Cardiac fibroblast (primary cell): ENCODE data around the gene FCHO1.
A peak's percentile ranks its signal among the peaks of the same experiment; 100 is the strongest.

Experiments used
- DNase-seq, 2 donors: peaks; one replicate each; pipeline versions ENCODE4 v3.0.0 to v3.0.0-alpha.2; 2010; ENCODE audit warnings: low read depth in 2 of 2
- H3K4me3 ChIP-seq, 2 donors: replicated peaks in 1 of 2; 1 replicate in 1 of 2; 2 replicates in 1 of 2; pipeline ENCODE4 v1.5.1; 2011; ENCODE audit warnings: low read depth in 2 of 2, low read length in 2 of 2, mild to moderate bottlenecking in 2 of 2, moderate library complexity in 1 of 2
- TF ChIP-seq, protein P1 (sequence below): IDR thresholded peaks from one replicate; pipeline ENCODE4 v1.5.1; 2011; ENCODE audit warnings: low read depth, mild to moderate bottlenecking, low read length, inconsistent platforms

FCHO1 gene

DNA sequence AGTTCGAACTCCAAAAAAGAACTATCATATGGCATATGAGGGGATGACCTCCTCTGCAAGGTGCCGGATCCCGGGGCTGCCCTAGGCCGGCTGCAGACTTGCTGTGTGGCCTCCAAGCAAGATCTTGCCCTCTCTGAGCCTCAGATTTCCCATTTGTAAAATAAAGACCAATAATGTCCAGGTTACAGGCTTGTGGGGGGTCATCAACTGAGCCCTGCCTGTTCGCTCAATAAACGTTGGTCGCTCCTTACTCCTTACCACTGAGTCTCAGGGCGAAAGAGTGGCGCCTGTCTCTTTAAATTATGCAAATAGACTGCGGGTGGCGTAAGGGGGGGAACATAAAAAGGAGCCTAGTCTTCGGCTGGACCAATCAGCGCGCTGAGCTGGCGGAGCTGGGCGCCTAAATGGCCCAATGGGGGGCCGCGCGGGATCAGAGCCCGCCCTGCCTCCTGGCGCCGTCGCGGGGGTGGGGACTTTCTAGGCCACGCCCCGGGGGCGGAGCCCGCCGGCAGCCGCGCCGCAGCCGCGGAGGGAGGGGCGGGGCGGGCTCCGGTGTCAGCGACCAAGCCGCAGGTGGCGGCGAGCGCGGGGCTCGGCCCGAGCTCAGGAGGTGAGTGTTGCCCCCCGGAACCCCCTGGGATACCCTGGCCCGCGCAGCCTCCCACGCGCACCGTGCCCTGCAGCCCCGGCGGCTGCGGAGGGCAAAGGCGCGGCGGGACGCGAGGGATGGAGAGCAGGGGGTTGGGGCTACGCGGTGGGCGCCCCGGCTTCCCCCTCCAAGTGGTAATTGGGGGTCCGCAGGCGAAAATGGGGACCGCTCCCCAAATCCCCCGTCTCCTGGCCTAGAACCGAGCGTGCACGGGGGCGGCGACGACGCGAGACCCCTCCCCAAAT is 3.8 kb upstream of the FCHO1 start:
- peak; percentile 93 to 94 for DNase-seq
- peak overlapping the region; percentile 34 to 50 for H3K4me3 ChIP-seq
- TF ChIP-seq, protein P1, sequence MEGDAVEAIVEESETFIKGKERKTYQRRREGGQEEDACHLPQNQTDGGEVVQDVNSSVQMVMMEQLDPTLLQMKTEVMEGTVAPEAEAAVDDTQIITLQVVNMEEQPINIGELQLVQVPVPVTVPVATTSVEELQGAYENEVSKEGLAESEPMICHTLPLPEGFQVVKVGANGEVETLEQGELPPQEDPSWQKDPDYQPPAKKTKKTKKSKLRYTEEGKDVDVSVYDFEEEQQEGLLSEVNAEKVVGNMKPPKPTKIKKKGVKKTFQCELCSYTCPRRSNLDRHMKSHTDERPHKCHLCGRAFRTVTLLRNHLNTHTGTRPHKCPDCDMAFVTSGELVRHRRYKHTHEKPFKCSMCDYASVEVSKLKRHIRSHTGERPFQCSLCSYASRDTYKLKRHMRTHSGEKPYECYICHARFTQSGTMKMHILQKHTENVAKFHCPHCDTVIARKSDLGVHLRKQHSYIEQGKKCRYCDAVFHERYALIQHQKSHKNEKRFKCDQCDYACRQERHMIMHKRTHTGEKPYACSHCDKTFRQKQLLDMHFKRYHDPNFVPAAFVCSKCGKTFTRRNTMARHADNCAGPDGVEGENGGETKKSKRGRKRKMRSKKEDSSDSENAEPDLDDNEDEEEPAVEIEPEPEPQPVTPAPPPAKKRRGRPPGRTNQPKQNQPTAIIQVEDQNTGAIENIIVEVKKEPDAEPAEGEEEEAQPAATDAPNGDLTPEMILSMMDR: no peak

DNA sequence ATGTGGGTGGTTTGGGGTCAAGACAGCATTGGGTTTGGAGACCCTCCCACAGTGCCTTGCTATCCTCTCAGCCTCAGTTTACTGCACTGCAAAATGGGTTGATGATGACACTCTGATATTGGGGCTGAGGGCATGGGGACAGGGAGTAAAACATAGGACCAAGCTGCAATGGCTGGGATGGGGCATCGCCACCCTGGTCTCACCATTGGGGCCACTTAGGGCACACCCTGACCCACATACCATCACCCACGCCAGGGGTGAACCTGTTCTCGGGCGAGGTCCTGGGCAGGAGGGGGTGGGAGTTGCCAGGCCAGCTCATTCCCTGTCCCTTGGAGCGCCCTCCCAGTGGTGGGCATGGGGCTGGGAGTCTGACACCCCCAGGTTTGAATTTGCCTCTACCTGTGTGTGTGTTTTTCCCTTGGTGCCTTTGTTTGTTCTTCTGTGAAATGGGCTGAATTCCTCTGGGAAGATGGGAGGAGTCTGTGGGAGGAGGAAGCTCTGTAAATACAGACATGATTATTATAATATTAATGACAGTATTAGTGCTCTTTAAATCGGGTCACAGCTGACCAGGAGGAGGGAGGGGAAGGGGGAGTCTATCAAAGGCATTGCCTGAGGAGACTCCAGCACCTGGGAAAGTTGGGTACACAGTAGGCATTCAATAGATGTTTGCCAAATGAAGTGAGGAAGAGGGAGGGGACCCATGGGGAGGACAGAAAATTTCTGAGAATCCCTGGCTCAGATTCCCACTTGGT is 2.2 kb upstream of the FCHO1 start:
- TF ChIP-seq, protein P1: no peak
- H3K4me3 ChIP-seq: no peak overlapping the region

DNA sequence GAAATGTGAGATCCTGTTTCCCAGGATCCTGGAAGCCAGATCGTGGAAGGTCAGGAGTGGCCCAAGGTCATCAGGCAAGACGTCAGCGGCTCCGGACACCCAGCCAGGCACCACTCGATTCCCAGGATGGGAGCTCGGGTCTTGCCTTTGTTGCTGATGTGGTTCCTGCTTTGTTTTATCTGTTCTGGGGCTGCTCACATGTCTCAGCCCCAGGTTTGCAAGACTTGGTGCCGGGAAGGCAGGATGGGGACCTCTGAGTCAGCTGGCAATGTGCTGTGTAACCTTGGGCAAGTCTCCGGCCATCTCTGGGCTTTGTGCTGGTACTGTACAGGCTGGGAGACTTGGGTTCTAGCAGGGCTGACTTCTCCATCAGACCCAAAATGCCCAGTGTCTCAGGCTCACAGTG is 1.4 kb upstream of the FCHO1 start:
- no peak overlapping the region for H3K4me3 ChIP-seq
- TF ChIP-seq, protein P1: no peak
- peak; percentile 28 to 32 for DNase-seq

More for the DNA sequence above, 2.2 kb upstream of the FCHO1 start:
- DNase-seq: no peak

DNA sequence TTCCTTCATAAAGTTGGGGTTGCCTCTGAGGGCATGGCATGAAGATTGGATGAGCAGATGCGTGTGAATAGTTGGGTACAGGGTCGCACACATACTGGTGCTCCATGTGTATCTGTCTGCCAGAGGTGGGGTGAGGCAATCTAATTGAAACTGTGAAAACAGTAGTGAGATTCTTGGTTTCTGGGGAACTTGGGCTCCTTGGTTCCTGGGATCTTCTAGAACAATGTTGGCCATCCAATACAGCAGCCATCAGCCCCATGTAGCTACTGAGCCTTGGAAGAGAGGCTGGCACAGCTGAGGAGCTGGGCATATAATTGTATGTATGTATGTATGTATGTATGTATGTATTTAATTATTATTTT is 616 bp downstream of the FCHO1 start:
- no peak for DNase-seq
- TF ChIP-seq, protein P1: no peak
- H3K4me3 ChIP-seq: no peak overlapping the region

DNA sequence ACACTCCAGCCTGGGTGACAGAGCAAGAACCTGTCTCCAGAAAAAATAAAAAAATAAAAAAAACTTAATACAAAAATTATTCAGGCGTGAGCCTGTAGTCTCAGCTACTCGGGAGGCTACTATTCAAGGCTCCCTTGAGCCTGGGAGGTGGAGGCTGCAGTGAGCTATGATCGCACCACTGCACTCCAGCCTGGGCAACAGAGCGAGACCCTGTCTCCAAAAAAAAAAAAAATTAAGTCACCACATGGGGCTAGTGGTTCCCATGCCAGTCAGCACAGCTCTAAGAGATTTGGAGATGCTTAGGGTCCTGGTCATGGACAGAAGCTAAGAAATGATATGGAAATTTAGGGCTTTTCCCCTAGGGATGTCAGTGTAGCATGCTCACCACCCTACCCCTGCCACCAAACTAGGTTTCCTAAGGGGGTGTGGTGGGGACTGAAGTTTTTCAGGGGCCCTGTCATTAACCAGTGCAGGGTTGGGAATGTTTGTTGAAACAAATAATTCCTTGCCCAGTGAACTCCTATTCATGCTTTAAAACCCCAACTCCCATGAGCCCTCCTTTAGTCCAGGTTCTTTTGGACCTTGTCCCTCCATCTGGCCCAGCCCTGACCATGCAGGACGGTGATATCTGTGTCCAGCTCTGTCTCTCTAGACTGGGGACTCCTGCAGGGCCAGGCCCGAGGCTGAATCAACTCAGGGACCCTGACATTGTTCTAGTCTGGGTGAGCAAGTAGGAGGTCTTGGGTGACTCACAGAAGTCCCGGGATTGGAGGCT is 1.8 kb downstream of the FCHO1 start:
- TF ChIP-seq, protein P1: no peak
- no peak for DNase-seq
- no peak overlapping the region for H3K4me3 ChIP-seq

DNA sequence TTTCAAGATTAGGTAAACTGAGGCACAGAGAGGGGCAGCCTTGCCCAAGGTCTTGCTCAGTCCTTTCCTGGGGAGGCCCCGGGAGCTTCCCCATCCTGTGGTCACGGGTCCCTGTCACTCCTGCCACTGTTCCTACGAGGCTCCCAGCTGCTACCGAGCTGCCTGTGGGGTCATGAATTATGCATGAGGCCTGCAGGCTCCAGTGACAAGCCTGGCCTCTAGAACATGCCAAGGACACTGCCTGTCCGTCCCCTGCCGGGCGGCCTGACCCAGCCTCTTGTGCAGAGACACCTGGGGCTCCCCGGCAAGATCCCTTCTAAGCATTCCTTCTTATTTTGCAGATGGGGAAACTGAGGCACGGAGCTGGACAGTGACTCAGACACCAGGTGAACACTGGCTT is 2.7 kb downstream of the FCHO1 start:
- TF ChIP-seq, protein P1: no peak
- H3K4me3 ChIP-seq: no peak overlapping the region
- no peak for DNase-seq
